Measurements from ENCODE around the gene CALD1.

GRCh38 chr7:134885967-134886352, 106.5 kb downstream of the CALD1 start:
- TF ChIP-seq EZH2 (IDR thresholded peaks at IDR 0.05; ENCODE audit: borderline replicate concordance, low read depth, low read length, poor library complexity, severe bottlenecking) (no peak), CTCF (conservative IDR thresholded peaks at IDR 0.05; ENCODE audit: low read depth, low read length) (no peak)
